Stimulated activated CD8-positive, alpha-beta memory T cell treated with anti-CD3 and anti-CD28 coated beads, Interleukin-7, amount 100 ng/mL, for 24 hours (primary cell): Measurements from ENCODE around the gene KIF5B.
"Not testable (repeated sequence)": the region's sequence is repeated elsewhere in the genome, so short reads cannot be mapped to it uniquely, and the experiment has no call there.

Source experiments
- DNase-seq: peaks from one replicate; pipeline ENCODE4 v3.0.0-alpha.2; 2020; ENCODE audit warnings: low read depth

The KIF5B gene

DNA sequence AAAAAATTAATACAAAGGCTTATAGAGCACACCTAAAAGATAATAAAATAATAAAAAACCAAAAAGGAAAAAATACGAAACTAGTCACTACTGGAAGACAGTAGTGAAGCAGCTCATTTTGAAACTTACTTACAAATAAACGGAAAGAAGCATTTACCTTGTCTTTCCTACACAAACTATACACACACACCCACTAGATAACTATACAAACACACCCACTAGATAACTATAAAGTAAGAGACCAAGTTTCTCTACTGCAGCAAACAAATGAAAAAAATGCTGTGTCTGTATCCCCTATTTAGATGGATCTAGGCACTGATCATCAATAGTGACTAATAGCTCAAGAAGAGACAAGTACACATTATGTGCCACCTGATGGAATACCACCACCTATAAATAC is 49.2 kb downstream of the KIF5B start:
- DNase-seq = no peak

DNA sequence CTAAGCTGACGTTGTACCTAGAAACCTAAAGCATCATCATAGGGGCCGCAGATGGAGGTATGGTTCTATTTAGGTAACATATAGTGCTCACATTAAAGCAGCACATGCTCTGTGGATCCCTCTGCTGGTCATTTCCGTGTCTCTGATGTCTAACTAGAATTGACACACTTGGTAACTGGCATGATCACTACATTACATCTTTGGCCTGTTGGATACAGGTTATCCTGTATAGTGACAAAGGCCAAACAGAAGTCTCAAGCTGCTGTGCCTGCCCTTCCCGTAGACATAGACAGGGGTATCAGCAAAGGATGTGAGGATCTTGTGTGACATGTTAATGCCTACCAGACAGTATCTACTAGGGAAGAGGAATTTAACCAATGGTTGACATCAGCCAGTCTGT is 51.2 kb downstream of the KIF5B start:
- DNase-seq = no peak

DNA sequence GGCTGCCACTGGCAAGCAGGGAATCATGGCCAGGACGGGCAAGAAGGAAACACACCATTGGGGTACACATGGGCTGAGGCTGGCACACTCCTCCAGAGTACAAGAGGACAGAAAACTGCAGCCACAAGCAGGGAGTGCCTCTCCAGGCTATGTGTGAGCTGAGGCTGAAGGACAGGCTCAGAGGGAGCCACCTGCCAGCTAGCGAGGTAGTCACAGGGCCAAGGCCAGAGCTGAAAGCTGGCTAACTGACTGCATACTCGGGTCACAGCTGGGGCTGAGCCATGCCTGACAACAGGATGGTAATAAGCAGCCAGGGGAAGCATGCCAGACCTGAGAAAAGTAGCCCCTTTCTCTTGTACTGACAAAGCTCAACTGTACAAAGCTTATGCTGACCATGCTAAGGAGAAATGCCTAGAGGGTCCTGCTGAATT is 52.0 kb downstream of the KIF5B start:
- DNase-seq = no peak

DNA sequence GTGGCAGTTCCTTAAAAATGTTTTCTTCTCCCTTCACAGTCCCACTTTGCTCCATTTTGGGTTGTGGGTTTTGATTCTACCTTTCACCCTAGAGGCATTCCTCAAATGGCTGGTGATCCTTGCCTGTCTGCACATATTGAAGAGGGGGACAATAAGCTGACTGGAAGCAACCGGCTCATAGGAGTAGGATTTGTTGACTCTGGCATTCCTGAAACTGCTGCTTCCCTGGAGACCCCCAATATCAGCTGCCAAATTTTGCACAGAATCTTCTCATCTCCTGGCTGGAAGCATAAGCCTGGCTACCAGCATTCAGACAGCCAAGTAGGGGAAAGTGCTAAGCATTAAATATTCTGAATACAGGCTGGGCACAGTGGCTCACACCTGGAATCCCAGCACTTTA is 53.7 kb downstream of the KIF5B start:
- DNase-seq = no peak

DNA sequence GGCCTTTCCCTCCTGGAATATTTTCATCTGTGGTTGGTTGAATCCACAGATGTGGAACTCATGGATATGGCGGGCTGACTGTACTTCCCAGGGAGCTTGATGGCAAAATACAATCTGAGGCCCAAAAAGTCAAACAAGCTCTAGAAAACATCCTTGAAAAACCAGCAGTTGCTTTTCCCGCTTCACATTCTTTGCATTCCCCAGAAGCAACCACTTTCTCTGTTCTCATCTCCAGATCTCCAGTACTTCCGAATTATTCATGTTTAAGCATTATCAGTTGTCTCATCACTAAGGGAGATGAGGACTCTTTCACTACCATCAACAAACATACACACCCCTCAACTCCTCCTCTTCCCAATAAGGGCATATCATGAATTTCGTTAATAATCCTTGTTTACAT is 55.3 kb downstream of the KIF5B start:
- DNase-seq = no peak

DNA sequence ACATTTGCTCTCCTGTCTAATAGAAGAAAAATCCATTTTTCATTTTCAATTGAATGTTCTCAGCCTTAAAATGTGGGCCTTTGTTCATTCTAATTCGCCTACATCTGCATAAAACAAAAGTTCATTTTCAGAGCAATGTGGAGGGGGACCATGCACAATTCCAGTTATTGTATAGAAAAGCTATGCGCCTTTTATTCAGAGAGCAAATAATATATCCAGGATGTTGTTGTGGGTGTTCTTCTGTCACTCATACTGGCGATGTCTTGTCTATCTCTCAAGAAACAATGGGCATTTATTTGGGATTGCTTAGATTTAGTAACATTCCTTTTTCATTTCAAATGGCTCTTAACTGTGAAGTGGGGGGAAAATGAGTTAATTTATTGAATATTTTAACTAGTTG is 56.4 kb downstream of the KIF5B start:
- DNase-seq = no peak

DNA sequence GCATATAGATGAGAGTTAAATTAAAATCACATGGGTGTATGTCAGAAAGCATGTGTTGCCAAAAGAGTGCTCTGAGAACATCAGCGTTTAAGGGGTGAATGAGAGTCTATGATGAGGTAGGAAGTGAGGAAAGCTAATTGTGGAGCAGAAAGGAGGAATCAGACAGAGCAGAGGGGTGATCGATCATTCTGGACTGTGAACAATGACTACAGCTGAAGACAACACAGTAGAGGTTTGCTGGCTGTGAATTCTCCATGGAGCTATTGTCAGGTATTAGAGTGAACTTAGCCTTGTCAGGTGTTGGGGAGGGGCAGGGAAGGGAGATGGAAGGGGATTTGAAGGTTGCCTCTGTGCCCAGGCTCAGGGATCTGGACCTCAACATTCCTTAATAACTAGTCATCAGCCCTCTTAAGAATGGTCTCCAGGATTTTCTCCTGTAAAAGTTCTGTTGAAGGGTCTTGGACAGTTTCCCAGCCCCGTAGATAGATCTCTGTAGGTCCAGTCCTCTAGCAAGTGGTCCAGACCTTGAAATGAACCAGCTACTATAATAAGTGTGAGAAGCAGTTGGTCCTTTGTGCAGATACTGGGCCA is 57.1 kb downstream of the KIF5B start:
- DNase-seq = no peak

DNA sequence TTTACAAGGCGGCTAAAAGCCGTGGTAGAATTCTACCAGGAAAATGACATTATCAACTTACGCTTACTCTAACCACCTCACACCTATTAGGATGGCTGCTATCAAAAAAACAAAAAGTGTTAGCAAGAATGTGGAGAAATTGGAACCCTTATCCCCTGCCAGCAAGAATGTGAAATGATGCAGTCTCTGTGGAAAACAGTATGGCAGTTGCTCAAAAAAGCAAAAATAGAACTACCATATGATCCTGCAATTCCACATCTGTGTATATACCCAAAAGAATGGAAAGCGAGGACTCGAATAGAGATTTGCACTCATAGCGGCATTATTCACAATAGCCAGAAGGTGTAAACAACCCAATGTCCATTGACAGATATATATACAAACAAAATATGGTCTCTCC is 61.3 kb downstream of the KIF5B start:
- DNase-seq = no peak

DNA sequence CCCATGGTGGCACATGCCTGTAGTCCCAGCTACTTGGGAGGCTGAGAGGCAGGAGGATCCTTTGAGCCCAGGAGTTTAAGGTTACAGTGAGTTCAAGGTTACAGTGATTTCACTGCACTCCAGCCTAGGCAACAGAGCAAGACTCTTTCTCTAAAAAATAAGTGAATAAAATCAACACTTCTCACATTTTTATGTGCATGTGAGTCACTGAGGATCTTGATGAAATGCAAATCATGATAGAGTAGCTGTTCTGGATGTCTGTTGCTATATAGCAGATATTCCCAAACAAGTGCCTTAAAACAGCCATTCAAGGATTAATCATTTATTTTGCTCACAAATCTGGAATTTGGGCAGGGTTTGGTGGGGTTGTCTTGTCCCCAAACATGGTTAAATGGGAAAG is 65.3 kb downstream of the KIF5B start:
- DNase-seq = no peak

DNA sequence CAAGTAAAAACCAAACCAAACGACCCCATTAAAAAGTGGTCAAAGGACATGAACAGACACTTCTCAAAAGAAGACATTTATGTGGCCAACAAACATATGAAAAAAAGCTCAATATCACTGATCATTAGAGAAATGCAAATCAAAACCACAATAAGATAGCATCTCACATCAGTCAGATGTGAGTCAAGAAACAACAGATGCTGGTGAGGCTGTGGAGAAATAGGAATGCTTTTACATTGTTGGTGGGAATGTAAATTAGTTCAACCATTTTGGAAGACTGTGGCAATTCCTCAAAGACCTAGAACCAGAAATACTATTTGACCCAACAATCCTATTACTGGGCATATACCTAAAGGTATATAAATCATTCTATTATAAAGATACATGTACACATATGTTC is 68.4 kb downstream of the KIF5B start:
- DNase-seq = not testable (repeated sequence)

DNA sequence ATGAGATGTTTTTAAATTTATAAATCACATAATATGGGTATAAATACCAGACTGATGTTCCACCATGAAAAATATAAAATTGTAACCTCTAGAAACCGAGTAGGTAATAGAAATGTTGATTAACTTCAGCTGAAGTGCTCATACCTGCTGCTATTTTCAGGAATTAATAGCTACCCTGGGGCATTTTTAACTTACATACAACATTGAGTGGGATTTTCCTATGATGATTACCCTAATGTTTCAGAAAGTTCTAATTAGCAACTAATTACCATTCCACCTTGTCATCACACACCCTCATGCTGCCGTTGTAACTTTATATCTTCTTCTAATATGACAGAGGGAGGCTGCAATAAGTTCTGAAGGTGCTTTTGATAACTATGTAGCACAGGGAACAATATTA is 74.1 kb downstream of the KIF5B start:
- no peak for DNase-seq

DNA sequence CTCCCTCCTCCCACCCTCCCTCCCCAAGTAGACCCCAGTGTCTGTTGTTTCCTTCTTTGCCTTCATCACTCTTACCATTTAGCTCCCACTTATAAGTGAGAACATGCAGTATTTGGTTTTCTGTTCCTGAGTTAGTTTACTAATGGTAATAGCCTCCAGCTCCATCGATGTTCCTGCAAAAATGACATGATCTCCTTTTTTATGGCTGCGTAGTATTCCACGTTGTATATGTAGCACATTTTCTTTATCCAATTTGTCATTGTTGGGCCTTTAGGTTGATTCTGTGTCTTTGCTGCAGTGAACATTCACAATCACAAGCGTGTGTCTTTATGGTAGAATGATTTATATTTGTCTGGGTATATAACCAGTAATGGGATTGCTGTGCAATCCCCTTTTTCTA is 75.8 kb downstream of the KIF5B start:
- DNase-seq = no peak

DNA sequence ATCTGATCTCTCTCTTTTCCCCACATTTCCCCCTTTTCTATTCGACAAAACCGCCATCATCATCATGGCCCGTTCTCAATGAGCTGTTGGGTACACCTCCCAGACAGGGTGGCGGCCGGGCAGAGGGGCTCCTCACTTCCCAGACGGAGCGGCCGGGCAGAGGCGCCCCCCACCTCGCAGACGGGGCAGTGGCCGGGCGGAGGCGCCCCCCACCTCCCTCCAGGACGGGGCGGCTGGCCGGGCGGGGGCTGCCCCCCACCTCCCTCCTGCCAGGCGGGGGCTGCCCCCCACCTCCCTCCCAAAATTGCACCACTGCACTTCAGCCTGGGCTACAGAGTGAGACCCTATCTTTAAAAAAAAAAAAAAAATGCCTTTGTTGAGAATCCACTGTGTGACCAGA is 77.2 kb downstream of the KIF5B start:
- DNase-seq = not testable (repeated sequence)

DNA sequence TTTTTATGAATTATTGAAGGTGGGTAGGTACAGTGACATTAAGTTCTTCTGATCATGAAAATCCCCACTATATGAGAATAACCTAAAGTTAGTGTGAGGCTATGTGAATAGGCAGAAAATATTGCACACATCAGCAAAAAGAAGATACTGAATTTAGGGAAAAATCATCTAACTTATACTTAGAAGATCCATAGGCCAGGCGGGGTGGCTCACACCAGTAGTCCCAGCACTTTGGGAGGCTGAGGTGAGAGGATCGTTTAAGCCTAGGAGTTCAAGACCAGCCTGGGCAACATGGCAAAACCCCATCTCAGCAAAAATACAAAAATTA is 78.1 kb downstream of the KIF5B start:
- no peak for DNase-seq

DNA sequence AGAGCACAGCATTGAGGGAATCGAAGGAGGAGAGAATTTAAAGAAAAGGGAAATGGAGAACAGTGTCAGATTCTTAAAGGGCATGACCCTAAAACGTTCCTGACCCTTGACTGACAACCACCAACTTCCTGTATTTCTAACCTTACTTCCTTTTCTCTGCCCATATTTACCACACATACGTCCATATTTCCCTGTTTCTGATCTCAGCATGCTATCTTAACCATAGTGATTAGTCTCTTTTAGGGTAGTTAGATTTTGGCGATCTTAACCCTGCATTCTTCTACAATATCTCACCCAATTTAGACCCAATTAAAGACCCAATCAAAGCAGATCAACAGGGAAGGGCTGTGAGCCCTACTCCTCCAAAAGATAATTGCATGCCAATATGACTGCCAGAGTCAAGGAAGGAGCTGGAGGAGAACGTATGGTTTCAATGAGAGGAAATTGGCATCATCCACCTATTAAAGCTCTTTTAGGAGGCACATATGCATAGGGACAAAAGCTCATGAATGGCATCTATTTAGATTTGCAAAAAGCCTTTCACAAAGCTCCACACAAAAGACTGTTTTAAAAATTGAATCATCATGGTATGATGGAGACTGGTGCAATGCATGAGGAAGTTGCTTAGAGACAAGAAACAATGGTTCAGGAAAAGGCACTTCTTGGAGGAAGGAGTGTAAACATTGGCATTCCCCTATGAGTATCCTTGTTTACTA is 78.6 kb downstream of the KIF5B start:
- DNase-seq = no peak

DNA sequence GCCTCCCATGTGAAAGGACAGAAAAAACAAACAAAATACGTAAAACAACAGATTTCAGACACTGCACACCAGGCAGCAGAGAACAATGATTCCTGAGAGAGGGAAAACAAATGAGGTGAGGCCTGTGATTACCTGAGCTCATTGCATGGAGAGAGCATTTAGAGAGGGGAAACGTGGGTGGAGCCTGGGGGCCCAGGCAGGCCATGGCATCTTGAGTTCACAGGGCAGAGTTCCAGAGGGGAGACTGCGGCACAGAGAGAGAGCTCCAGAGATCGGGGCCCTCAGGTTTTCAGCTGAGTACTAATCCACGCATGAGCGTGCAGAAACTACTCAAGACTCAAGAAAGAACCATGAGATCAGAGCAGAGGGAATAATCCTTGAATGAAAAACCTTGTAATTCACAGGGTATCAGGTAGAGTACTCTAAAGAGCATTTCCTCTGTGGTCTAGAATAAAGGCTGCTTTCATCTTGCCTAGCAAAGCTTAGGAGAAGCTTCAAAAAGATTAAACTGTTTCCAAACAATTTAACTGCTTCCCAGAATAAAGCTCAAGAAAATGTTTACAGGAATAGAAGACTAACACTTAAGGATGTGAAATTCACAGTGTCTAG is 81.0 kb downstream of the KIF5B start:
- DNase-seq = no peak

DNA sequence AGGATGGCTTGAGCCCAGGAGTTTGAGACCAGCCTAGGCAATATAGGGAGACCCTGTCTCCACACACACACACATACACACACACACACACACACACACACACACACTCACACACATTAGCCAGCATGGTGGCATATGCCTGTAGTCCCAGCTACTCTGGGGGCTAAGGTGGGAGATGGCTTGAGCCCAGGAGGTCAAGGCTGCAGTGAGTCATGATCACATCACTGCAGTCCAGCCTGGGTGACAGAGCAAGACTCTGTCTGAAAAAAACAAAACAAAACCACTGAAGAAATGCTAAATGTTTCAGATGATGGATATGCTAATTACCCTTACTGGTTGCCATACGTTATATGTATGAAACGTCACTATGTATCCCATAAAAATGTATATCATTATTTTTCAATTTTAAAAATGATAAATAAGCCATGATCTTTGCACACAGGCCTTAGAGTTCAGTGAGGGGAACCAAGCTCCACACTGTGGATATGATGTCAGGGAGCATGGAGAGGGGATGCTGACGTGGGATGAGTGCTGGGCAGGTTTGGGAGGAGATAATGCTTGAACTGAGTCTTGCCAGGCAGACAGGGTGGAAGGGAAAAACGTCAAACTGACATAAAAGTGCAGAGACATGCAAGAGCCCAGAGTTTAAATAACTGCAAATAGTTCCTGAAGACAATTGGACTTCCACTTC is 81.6 kb downstream of the KIF5B start:
- DNase-seq = no peak

DNA sequence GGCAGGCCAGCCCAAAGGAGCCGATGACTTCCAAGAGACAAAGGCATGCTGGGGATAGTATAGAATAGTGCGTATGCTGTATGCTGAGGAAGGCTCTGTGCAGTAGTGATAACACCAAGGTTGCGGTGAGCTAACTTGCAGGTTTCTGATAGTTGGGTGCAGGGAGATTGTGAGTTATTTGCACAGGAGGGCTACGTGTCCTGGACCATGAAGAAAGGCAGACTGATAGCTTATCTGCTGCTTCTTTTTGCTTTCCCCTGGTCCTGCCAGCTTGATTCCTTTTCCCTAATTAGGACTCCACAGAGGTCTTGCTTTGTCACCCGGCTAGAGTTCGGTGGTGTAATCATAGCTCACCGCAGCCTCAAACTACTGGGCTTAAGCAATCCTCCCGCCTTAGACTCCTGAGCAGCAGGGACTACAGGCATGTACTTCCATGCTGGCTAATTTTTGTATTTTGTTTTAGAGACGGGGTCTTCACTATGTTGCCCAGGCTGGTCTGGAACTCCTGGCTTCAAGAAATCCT is 83.6 kb downstream of the KIF5B start:
- no peak for DNase-seq

DNA sequence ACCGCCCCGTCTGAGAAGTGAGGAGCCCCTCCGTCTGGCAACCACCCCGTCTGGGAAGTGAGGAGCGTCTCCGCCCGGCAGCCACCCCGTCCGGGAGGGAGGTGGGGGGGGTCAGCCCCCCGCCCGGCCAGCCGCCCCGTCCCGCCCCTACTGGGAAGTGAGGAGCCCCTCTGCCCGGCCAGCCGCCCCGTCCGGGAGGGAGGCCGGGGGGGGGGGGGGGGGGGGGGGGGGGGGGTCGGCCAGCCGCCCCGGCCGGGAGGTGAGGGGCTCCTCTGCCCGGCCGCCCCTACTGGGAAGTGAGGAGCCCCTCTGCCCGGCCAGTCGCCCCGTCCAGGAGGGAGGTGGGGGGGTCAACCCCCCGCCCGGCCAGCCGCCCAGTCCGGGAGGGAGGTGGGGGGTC is 86.4 kb downstream of the KIF5B start:
- DNase-seq = not testable (repeated sequence)

DNA sequence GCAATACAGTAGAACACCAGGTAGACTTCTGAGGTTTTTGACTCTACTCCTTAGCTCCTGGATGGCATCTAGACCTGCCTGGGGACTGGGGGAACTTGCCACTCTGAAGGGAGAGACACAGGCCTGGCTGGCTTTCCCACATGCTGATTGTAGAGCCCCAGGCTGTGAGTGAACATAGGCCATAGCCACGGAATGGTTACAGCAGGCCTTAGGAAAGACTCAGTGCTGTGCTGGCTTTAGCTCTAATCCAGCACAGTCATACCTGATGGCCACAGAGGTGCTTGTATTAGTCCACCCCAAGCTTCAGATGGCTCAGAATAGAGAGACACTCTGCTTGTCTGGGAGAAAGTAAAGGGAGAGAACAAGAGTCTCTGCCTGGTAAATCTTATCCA is 92.6 kb downstream of the KIF5B start:
- DNase-seq = no peak

DNA sequence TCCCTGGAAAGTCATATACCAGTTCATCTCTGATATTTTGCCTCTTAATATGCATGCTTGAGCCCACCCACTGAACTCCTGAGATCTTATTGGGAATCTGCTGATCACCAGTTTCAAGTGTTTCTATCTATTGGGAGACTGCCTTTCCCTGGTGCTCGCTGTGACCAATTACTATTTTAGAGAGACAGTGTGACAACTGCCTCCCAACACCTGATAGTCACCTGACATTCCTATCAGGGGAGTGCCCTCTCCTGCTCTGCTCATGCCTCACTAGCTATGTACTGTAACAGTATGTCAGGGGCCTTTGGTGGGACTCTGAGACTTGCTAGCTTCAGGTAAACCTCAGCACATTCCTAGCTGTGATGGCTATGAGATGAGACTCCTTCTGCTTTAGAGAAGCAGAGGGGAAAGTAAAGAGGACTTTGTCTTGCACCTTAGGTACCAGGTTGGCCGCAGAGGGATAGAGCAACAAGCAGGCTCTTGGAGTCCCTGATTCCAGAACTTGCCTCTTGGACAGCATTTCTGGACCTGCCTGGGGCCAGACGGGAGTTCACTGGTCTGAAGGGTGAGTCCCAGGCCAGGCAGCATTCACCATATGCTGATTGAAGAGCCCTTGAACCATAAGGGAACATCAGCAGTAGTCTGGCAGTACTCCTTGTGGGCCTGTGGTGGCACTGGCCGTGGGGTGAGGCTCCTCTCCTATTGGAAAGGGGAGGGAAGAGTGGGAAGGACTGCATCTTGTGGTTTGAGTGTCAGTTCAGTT is 93.2 kb downstream of the KIF5B start:
- no peak for DNase-seq
